GM18907 (cell line): Measurements from ENCODE around the gene CT47C1.
A peak's percentile ranks its signal among the peaks of the same experiment; 100 is the strongest.

Experiments
- ATAC-seq: cut with Tn5 transposase; IDR thresholded peaks from one replicate; pipeline ENCODE4 v1.9.1; 2021; ENCODE audit warnings: mild to moderate bottlenecking, moderate library complexity; ENCODE audit not compliant: unreplicated experiment

CT47C1 gene

GRCh38 chrX:119073200-119073905 is 560 bp downstream of the CT47C1 start:
- ATAC-seq, result no peak

DNA sequence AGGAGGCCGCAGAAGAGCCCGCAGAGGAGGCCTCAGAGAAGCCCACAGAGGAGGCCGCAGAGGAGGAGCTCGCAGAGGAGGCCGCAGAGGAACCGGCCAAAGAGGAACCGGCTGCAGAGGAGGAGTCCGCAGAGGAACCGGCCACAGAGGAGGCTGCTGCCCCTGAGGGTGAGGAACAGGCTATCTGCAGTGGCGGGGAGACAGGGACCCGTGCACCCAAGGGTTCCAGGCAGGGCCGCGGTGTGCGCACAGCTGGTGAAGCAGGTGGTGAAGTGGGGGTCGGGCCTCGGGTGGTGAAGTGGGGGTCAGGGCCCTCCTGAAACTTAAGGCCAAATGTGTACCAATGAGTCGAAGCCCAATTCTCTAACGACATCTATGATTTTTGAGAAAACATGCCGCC is 1.1 kb downstream of the CT47C1 start:
- no peak for ATAC-seq

- ATAC-seq, result no peak
Measured at GRCh38 chrX:119075270-119076025, 2.7 kb downstream of the CT47C1 start.

DNA sequence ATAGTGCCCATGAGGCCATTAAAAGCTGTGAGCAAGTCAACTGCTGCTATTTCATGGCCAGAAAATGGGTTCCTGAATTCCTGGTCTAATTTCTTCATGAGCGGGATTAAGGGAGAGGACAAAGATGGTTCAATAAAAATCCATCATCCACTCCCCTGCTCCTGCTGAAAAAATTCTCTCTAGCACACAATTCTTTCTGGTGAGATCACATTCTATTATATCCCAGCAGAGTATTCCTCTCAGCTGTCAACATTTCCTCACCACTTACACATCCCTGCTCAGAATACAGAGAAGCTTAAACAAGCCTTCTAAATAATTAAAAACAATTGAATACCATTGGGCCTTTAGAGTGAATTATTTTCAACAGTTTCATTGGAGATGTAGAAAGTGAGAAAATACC is 9.5 kb downstream of the CT47C1 start:
- no peak for ATAC-seq

DNA sequence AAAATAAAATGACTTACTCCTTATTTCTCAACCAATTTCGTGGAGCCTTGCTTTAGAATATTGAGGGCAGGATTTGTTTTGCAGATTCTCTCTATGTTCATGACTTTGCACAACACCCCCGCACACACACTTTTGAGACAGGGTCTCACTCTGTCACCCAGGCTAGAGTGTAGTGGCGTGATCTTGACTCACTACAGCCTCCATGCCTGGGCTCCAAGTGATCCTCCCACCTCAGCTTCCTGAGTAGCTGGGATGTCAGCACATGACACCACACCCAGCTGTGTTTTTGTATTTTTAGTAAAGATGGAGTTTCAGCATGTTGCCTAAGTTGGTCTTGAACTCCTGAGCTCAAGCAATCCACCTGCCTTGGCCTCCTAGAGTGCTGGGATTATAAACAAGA is 12.0 kb downstream of the CT47C1 start:
- ATAC-seq, result no peak

- ATAC-seq, result no peak
Measured at GRCh38 chrX:119087121-119087520, 14.3 kb downstream of the CT47C1 start.

DNA sequence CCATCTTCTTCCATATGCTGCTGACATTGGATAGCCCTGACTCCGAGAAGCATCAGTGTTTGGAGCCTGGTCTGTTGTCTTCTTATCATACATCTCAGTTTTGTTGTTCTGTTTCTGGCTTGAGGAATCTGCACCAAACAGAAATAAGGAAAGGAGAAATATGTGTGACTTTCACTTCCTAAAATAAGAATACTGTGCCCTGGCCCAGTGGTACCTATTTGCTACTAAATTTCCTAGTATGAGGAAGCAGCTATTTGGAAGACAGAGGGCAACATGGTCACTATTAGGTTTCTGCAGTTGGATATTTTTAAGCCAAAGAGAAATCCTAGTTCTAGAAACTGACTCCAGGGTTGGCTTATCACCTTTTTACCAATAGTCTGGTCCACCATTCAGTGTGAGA is 16.8 kb downstream of the CT47C1 start:
- no peak for ATAC-seq

GRCh38 chrX:119090627-119091026 is 17.8 kb downstream of the CT47C1 start:
- ATAC-seq, result no peak

DNA sequence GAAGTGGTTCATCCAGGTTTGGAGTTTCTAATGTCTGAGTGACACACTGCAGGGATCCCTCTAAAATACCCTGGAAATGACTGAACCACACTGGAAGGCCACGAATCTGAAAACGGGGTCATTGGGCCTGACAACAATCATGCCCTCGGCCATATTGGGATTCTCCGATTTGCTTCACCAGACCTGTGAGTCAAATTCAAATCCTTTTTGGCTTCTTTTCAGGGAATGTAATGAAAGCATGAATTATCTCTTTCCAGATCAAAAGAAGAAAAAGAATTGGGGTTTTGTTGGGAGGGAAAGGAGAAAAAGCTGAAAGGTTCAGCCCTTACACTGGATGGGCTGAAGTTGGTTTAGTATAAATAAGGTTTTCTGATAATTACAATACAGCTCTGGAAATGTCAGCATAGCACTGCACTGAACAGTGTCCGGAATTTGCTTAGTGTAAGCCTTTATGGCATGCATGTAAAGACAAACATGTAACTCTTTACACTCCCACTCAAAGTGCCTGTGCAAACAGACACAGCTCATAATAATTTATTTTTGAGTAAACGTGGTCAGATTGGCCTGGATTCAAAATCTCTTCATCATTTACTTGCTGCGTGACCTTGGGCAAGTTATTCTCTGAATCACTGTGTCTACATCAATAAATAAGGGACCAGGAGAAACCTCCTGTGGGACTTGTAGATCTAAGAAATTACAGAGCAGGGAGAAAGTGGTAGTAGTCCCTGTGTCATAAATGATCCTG is 21.4 kb downstream of the CT47C1 start:
- no peak for ATAC-seq

GRCh38 chrX:119094819-119095218 is 22.0 kb downstream of the CT47C1 start:
- ATAC-seq, result no peak

DNA sequence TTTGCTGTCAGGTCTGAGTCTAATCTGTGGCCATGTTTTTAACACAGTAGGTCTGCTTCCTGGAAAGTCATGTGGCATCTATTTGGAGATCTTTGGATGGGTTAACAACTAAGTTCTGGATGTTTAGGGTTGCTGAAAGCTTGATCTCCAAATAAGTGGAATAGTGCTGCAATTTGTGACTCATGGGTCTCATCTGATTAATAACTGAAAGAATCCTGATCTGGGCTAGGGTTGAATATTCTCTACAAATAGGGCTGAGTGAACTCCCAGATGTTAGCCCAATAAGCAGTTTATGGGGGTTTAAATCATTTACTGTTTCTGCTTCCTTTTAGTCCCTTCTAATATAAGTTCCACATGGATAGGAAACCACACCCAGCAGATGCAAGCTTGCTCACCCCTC is 23.1 kb downstream of the CT47C1 start:
- no peak for ATAC-seq

GRCh38 chrX:119101168-119101567 is 28.4 kb downstream of the CT47C1 start:
- no peak for ATAC-seq

DNA sequence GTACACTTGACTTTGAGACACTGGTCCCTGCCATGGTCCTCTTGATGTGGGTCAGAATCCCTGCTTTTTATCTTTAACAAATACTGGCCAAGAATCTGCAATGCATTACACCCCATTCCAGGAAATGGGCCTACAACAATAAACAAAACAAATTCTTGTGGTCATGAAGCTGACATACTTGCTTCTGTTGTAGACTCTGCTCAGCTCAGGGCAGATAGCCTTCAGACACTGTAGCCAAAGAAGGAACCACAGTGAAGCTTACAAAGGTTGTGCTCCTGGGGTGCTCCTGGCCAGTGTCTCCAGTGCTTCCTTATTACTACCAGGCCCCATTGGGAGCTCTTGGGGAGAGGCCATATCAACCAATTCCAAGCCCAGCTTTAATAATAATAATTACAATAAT is 33.0 kb downstream of the CT47C1 start:
- ATAC-seq, result no peak

GRCh38 chrX:119107206-119107605 is 34.4 kb downstream of the CT47C1 start:
- ATAC-seq, result no peak

- ATAC-seq, result peak; percentile 90
Measured at GRCh38 chrX:119118780-119119395, 46.1 kb downstream of the CT47C1 start.

GRCh38 chrX:119121341-119121740 is 48.5 kb downstream of the CT47C1 start:
- ATAC-seq, result no peak
